CD4-positive, alpha-beta T cell treated with Interferon gamma for 1 hour (primary cell): ENCODE measurements around the gene PUSL1.

Source experiments
- DNase-seq: peaks from one replicate; pipeline ENCODE4 v3.0.0-alpha.2; 2020

PUSL1 gene, protein sequence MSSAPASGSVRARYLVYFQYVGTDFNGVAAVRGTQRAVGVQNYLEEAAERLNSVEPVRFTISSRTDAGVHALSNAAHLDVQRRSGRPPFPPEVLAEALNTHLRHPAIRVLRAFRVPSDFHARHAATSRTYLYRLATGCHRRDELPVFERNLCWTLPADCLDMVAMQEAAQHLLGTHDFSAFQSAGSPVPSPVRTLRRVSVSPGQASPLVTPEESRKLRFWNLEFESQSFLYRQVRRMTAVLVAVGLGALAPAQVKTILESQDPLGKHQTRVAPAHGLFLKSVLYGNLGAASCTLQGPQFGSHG

DNA sequence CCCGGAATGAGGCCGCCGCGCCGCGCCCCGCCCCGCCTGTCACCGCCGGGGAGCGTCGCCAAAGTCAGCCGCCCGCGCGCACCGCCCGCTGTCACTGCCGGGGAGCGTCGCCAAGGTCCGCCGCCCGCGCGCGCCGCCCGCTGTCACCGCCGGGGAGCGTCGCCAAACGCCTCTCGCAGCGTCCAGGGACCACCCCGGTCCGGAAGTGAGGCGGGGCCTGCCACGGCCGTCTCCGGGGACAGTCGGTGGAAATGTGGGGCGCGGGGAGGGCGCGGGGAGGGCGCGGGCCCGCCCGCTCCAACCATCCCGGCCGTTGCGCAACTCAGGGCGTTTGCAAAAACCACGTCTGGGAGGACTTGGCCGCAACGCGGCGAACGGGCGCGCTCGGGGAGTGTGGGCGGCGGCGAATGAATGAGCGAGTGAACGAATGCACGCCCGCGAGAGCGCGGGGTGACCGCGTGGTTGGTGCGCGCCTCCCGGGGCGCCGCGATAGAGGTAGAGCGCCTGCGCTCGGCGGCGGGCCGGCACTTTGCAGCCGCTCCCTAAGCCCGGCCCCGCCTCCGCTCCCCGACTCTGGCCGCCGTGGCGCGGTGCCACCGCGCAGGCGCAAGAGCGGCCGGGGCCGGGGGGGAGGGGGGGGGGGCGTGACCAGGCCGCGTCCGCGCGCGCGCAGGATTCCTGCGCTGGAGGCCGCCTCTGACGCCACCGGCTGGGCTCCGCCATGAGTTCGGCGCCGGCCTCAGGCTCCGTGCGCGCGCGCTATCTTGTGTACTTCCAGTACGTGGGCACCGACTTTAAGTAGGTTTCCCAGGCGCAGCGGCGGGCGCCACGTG lies at the start of gene PUSL1, which contains the start of gene ACAP3:
Gene PUSL1, plus strand, starts transcription at position 675 of the 833 bp plus-strand sequence. Its CDS starts 47 bp downstream, at position 722.
Gene ACAP3, minus strand, starts transcription at position 8 of the 833 bp plus-strand sequence. CDS start 115 bp downstream, outside the sequence.
- DNase-seq, result peak; percentile 90

- DNase-seq, result no peak
These were observed 49.3 kb upstream of the PUSL1 start for GRCh38 chr1:1259119-1259488.

DNA sequence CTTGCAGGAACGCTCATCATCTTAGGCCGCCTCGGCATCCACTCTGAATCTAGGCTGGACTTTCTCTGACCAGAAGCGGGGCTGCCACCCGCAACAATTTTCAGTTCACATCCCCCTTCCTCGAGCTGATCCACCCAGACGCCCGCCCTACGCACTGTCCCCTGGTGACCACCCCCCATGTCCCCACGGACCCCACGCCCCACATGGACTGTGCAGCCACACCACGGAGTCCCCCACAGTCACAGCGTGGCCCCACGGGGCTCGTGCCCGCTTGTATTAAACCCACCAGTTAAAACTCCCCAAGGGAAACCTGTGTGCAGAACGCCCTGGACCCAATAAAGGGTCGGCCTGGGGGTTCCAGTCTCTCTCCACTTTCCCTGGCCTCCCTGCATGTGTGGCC lies 48.9 kb upstream of the PUSL1 start:
- DNase-seq, result no peak

DNA sequence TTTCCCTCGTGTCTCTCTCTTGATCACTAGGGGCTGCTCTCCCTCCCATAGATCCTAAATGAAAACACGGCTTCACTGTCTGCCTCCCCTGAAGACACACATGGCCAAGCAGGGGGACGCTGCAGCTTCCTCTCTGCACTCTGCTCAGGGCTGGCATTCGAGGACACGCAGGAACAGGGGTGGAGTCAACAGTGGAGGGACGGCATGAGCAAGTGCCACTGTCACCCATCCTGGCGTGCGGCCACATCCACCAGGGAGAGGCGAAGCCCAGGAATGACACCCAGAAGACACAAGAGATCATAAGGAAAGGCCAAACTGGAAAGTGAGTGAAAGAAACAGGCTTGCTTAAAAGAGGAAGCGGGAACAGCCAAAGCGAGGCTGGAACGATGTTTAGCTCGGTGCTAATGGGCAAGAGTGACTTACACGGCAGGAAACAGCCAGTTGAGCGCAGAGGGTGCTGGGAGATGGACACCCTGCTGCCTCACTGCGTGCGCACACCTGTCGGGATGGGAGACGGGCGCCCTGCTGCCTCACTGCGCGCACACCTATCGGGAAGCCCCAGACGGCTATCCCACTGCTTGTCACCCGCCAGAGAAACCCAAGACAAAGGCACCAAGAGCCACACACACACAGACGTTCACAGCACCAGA lies 48.3 kb upstream of the PUSL1 start:
- DNase-seq, result no peak

- no peak for DNase-seq
These were observed 47.4 kb upstream of the PUSL1 start for GRCh38 chr1:1260843-1261560.

GRCh38 chr1:1262071-1262470 lies 46.3 kb upstream of the PUSL1 start:
- DNase-seq, result no peak

DNA sequence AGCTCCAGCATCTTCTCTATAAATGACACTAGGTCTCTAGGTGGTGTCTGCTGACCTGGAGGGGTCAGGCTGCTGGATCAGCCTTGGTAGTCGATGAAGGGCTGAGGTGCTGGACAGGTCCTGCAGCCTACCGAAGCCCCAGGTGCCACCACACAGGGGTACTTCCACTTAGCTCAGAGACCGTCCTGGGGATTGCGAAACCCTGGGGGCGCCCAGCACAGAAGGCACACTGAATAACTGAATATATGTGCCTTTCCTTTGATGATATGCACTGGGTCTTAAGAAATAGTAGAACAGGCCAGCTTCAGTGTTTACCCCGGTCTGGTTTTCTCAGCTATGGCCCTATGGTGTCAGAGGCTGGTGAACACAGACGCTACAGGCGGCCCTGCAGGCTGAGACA lies 45.6 kb upstream of the PUSL1 start:
- no peak for DNase-seq

GRCh38 chr1:1264026-1264425 lies 44.4 kb upstream of the PUSL1 start:
- DNase-seq, result no peak

- no peak for DNase-seq
These were observed 43.5 kb upstream of the PUSL1 start for GRCh38 chr1:1264868-1265272.

- no peak for DNase-seq
These were observed 40.7 kb upstream of the PUSL1 start for GRCh38 chr1:1267488-1268283.

DNA sequence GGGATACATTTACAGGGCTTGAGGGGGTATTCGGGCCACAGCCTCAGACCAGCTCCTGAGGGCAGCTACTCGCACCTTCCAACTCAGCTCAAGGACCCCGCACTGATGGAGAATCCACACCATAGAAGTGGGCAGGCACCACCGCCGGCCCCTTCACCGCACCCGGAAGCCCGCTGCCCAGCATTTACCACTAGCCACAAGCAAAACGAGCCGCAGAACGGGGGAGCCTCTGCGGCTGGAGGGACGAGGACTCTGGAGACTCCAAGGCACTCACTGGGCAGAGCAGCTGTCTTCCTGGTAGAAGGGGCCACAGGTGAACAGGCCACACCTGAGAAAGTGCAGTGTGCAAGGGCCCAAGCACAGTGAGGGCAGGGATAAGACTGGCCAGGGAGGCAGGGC lies 40.1 kb upstream of the PUSL1 start:
- DNase-seq, result no peak

DNA sequence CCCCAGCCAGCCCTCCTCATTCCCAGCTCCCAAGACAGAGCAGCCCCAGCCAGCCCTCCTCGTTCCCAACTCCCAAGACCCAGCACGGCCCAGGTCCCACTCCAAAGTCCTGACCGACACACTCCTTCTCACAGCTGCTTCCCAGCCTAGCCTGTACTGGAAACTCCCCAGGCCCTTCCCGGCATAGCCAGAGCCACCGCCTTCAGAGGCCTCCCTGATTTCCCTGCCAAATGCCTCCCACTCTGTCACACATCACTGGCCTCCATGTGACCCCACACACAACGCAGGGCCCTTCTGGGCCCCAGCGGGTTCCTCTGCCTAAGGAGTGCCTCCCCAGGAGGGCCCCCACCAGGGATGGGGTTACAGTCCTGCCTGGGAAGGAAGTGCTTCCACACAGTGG lies 37.6 kb upstream of the PUSL1 start:
- DNase-seq, result no peak

DNA sequence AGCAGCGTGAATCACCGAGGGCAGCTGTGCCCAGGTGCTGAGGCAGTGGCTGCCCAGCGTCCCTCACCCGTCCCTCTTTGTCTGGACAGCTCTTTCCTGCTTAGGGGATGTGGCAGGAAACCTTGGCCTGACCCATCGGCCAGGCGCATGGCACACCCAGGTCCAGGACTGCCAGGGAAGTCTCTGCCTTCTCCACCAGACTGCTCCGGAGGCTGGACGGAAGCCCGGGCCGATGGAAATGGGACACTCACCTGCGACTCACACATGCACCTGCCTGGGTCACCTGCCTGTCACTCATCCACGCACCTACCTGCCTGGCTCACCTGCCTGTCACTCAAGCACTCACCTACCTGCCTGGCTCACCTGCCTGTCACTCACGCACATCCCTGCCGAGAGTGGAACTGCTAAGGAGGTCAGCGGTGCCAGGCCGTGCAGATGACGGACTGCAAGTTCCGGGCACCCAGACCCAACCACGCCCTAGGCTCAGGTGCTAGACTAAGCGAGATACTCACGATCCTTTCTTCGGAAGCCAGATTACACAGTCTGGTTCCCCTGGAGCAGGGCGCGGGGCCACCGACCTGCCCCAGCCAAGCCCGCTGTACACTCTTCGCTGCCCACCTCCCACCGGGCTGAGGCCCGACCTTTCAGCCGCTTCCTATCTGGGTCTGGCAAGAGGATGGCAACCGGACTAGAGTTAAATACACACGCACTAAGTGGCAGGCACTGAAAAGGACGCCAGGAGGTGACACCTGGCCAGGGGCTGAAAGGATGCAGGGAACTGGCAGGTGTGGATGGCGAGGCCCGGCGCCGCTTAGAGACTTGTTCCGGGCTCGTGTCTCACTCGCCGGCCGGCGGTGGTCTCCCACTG lies 35.8 kb upstream of the PUSL1 start:
- no peak for DNase-seq

- DNase-seq, result no peak
These were observed 35.2 kb upstream of the PUSL1 start for GRCh38 chr1:1273209-1273511.

GRCh38 chr1:1273512-1274298 lies 34.7 kb upstream of the PUSL1 start, which contains the start of gene UBE2J2:
TSS of gene UBE2J2 (minus strand) at chr1:1273854. CDS start at chr1:1267992, 5,862 bp downstream.
- peak; percentile 92 for DNase-seq

GRCh38 chr1:1274299-1274930 lies 34.0 kb upstream of the PUSL1 start:
- no peak for DNase-seq

- DNase-seq, result no peak
These were observed 33.4 kb upstream of the PUSL1 start for GRCh38 chr1:1274931-1275431.

GRCh38 chr1:1275836-1276235 lies 32.6 kb upstream of the PUSL1 start:
- DNase-seq, result no peak

DNA sequence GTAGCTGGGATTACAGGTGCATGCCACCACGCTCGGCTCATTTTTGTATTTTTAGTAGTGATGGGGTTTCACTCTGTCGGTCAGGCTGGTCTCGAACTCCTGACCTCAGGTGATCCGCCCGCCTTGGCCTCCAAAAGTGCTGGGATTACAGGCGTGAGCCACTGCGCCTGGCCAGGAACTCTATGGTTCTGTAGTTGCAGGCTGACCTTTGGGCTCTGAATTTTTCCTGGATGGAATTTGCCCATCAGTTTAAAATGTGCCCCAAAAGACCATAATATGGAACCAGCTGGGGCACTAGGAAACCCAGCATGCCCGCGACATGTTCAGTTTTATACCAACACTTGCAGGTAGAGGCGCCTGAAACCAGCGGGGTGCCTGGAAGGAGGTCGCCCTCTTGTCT lies 29.8 kb upstream of the PUSL1 start:
- DNase-seq, result no peak

DNA sequence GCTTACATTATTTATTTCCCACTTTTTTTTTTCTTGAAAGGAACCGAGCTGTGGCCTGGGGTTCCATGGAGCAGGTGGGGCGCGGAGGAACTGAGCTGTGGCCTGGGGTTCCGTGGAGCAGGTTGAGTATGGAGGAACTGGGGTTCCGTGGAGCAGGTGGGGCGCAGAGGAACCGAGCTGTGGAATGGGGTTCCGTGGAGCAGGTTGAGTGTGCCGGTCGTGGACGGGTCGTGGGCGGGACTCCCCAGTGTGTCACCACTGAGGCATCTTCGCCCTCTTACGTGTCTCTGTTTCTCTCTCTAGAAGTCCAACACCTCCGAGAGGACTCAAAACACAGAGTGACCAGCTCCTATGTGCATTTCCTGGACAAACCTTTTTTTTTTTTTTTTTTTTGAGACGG lies 29.4 kb upstream of the PUSL1 start:
- no peak for DNase-seq
